ENCODE results near the gene ARFIP1.
"Not testable (repeated sequence)": the region's sequence is repeated elsewhere in the genome, so short reads cannot be mapped to it uniquely, and the experiment has no call there.

Gene ARFIP1, protein sequence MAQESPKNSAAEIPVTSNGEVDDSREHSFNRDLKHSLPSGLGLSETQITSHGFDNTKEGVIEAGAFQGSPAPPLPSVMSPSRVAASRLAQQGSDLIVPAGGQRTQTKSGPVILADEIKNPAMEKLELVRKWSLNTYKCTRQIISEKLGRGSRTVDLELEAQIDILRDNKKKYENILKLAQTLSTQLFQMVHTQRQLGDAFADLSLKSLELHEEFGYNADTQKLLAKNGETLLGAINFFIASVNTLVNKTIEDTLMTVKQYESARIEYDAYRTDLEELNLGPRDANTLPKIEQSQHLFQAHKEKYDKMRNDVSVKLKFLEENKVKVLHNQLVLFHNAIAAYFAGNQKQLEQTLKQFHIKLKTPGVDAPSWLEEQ

DNA sequence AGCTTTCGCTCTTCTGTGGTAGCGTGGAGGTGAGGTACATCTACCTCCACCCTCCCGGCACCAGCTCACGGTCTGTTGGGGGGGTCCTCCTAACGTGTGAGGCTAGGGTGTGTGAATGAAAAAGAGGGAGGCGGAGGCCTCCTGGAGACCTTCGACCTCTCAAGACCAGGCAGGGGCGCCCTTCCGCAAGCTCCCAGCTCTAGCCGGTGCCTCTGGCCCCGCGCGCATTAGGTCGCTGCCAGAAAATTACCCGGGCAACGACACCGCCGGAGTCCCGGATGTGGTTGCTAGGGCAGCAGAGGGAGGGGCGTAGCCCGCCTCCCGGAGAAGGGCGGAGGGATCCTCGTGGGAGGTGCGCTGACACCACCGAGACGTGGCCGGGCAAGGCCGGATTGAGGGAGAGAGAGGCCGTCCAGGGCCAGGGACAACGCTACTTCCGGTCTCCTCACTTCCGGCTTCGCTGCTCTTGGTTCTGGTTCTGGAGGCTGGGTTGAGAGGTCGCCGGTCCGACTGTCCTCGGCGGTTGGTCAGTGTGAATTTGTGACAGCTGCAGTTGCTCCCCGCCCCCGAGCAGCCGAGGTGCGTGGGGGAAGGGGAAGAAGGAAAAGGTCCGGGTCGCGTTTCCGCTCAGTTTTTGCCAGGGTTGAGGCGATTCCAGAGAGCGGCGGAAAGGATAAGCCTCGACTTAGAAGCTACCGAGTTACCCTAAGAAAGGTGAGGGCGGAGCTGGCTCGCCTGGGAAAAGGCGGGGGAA is at the start of gene ARFIP1, which contains the start of gene TIGD4:
Gene ARFIP1 (plus strand): TSS at position 442 of the 754 bp plus-strand sequence. CDS start 49,680 bp downstream, outside the sequence.
Gene TIGD4 (minus strand): TSS at position 218 of the 754 bp plus-strand sequence. CDS start 8,726 bp downstream, outside the sequence.
- peak; percentile 95 for DNase-seq

DNA sequence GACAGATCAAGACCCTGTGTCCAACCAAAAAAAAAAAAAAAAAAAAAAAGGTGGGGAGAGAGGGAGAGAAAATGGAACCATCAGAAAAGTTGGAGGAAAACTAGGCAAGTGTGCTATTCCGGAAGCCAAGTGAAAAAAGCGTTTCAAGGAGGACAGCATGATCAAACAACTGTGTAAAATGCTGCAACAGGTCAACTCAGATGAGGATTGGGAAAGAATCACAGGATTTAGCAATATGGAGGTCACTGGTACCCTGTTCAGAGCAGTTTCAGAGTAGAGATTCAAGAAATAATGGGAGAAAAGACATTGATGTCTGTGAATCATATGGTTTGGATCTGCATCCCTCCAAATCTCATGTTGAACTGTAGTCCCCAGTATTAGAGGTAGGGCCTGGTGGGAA is 47.8 kb upstream of the ARFIP1 start:
- no peak for DNase-seq

DNA sequence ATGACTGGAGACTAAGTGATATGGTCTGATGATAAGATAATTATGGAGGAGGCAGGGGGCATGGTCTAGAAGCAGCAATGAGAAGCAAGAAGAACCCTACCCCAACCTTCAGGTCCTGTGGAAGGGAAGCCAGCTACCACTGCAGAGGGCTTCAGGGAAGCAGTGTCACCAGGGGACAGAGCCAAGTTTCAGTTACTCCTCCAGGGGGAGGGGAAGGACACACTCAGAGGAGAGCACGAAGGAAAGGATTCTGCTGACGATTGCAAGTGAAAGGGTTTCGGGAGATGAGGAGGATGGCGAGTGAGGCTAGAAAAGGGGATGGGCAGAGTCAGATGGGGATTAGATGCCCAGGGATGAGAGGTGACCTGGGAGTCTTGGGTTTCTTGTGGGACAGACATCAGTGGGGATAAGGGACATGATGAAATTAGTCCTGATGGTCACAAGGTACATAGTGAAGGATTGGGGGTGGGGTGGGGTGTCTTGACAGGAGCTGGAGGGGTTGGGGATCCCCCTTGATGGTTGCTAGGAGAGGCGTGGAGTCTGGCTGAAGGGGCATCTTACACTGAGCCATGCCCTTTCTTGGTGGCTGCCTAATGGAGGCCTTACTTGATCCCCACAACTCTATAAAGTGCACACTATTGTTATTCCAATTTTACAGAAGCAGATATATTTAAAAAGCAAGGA is 45.6 kb upstream of the ARFIP1 start:
- DNase-seq, result no peak

DNA sequence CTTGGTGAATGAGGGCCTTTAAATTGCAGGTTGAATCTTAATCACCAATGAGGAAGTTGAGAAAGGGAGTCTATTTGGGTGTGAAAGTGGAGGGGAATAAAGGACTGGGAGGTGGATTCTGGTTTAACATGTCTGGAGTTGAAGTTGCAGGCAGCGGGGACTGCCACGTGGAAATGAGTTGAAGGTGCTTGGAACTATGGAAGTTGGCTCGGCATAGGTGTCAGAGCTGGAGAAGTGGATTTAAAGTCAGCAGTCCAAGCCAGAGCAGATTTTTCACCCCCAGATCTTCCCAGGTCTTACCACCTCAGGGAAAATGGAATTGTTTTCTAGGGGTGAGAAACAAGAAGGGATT is 45.1 kb upstream of the ARFIP1 start:
- no peak for DNase-seq

DNA sequence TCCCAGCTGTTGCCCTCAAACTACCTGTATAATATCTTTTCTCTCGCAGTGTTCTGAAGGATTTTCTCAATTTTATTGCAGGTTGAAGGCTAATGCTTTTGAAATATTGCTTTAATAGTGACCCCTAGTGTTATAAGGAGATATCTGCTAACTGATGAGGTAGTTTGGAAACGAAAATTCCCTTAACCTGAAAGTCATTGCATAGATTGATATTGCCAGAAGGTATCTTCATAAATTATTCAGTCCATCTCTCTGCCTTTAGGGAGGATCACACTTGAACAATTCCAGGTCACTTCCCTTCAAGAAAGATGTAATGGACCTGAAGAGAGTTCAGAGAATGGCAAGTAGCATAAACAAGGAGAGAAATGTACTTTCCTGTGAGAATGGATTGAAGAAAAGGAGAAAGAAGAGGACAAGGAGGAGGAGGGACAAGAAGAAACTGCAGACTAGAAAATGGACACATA is 44.3 kb upstream of the ARFIP1 start:
- DNase-seq, result peak; percentile 34

DNA sequence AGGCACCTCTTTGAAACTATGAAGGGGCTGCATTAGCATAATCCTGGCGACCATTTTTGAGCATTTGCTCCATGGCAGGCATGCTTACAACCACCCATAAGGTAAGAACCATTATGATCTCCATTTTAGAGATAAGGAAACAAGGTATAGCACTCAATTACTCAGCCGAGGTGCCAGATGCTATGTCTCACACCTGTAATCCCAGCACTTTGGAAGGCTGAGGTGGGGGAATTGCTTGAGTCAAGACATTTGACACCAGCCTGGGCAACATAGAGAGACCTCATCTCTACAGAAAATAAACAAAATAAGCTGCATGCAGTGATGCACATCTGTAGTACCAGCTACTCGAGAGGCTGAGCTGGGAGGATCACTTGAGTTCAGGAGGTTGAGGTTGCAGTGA is 43.8 kb upstream of the ARFIP1 start:
- no peak for DNase-seq

DNA sequence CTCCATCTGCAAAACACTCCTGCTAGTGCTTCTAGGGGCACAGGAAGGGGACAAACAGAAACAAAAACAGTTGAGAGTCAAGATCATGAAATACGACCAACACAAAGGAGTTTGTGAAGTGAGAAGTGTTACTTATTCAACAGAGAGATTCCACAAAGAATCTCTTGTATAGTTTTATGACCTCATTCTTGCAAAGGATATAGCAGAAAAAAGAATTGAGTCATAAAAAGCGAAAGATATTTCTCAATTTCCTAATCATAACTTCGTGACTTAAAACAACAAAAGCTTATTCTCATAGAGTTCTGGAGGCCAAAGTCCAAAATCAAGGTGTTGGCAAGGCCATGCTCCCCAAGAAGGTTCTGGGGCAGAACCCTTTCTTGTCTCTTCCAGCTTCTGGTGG is 40.9 kb upstream of the ARFIP1 start:
- DNase-seq, result no peak

DNA sequence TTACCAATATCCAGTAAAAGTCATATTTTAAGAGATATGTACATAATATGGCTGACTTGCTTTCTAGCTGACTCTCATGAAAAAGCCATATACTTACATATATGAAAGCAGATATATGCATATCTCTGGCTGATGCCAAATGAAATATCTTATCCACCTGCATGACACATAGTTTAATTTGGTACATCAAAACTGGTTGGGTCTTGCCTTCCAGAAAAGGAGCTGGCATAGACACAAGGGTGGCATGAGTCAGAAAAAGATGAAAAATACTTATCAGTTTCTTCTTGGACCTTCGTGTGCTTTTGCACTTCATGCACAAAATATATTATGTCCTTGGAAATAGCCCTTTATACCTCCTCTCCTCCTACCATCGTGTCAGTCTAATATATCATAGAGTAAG is 32.3 kb upstream of the ARFIP1 start:
- DNase-seq, result no peak

DNA sequence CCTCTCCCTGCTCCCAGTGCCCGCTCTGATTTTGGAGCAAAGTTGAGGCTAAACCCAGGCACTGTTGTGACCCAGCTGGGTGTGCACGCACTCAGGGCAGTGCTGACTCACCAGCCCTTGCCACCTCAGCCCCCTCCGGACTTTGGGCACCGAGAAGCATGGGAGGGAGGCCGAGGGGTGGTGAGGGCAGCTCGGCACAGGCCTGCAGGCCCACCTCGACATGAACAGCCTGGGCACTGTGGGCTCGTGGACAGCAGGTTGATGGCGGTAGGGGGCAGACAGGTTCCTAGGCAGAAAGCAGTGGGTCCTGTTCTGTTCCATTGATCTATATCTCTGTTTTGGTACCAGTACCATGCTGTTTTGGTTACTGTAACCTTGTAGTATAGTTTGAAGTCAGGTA is 31.1 kb upstream of the ARFIP1 start:
- DNase-seq, result no peak

DNA sequence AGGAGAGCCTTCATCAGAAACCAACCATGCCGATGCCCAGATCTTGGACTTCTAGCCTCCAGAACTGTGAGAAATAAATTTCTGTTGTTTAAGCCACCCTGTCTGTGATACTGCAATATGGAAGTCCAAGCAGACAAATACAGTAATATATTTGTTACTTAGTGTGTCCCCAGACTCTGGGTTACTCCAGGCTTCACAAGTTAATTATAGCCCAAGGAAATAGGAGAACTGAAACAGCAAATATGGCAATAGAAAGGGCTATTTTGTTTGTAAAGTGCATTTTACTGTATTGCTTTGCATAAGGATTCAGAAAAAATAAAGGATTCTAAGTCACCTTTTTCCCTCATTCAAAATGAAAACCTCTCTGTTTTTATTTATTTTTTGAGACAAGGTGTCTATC is 16.0 kb upstream of the ARFIP1 start:
- no peak for DNase-seq

DNA sequence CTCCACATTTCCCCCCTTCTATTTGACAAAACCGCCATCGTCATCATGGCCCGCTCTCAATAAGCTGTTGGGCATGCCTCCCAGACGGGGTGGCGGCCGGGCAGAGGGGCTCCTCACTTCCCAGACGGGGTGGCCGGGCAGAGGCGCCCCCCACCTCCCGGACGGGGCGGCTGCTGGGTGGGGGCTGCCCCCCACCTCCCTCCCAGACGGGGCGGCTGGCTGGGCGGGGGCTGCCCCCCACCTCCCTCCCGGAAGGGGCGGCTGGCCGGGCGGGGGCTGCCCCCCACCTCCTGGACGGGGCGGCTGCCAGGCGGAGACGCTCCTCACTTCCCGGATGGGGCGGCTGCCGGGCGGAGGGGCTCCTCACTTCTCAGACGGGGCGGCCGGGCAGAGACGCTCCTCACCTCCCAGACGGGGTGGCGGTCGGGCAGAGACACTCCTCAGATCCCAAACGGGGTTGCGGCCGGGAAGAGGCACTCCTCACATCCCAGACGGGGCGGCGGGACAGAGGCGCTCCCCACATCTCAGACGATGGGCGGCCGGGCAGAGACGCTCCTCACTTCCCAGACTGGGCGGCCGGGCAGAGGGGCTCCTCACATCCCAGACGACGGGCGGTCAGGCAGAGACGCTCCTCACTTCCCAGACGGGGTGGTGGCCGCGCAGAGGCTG is 14.6 kb upstream of the ARFIP1 start:
- not testable (repeated sequence) for DNase-seq

DNA sequence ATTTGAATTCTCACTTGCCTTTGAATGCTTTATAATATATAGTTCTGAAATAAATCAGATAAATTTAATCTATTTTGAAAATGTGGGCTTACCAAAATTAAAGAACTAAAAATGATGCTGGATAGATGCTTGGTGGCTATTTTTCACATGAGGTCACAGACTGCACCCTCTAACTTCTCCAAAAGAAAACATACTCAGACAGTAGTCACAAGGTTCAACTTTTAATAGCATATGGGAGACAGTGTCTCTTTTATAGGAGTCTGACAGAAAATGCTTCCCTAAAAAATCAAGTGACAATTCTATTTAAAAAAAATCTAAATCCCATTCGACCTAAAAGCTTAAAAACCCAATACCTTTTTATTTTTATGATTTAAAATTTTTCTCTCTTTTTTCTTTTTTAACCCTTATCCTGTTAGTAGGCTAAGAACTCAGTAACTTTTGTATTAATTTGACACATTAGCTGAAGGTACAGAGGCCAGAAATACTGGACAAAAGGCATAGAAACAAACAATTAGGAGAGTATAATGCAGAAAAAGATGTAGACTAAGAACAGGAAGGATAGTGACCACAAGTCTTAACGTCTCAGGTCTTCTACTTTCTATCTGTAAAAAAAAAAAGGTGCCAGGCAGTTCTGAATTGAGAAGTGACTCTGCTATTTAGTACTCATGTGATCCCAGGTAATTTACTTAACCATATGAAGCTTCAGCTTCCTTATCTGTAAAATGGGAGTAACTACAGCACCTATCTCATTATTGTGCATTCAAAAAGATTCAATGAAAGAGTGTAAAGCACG is 7.8 kb upstream of the ARFIP1 start:
- DNase-seq, result no peak

DNA sequence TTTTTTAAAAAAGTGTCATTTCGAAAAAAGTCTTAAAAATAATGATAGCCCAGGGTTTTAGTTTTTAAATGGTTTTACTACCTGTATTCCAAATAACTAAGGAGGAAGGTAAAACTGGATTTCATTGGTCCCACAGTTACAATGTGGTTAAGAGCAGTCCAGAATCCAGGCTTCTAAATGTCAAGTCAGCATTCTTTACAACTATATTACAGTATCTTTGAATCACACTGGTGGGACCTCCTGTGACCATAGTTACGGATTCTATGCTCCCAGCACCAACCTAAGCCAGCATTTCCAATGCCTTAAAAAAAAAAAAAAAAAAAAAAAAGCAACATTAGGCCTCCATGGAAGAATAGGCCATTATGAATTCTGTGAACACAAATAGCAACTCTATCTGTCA is 6.4 kb upstream of the ARFIP1 start:
- no peak for DNase-seq

DNA sequence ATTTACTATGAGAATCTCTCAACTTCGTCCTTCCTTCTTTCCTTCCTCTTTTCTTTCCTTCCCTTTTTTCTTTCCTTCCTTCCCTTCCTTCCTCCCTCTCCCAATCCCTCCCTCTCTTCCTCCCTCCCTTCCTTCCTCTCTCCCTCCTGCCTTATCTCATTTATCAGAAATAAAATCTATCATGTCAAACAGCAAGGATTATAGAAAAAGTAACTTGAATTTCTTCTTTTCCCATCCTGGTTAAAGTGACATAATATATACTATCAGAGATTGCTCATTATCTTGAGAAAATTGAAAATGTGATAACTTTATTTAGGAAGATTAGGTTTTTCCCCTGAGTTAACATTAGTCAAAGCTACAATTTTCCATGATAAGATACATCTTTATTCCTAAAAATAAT is 5.8 kb upstream of the ARFIP1 start:
- DNase-seq, result no peak

DNA sequence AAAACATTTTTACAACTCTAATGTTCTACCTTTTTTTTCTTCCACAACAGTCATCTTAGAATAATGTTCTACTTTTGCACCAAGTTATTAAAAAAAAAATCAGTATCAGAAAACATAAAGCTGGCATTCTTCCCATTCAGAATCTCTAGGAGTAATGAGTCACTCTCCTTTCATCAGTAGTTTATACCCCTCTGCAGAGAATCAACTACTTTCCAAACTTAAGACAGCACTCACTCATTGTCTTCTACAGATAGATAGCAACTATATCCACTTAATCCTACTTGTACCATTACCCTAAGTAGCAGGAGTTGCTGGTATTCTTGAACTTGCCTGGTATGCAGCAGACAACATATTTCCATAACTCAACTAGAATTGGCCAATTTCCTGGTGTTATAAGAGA is 3.4 kb upstream of the ARFIP1 start:
- DNase-seq, result no peak

DNA sequence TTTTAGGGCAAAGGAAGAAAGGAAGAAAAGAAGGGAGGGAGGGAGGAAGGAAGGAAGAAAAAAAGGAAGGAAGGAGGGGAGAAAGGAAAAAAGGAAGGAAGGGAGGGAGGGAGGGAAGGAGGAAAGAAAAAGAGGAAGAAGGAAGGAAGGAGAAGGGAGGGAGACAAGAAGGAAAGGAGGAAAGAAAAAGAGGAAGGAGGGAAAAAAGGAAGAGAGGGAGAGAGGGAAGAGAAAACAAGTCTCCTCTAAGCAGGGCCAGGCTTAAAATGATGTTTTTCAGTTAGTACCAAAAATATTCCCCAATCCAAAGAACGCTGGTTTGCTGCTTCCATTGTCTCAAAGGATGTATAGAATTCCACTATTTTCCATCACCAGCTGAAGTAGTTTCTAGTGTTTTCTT is 2.3 kb upstream of the ARFIP1 start:
- no peak for DNase-seq

DNA sequence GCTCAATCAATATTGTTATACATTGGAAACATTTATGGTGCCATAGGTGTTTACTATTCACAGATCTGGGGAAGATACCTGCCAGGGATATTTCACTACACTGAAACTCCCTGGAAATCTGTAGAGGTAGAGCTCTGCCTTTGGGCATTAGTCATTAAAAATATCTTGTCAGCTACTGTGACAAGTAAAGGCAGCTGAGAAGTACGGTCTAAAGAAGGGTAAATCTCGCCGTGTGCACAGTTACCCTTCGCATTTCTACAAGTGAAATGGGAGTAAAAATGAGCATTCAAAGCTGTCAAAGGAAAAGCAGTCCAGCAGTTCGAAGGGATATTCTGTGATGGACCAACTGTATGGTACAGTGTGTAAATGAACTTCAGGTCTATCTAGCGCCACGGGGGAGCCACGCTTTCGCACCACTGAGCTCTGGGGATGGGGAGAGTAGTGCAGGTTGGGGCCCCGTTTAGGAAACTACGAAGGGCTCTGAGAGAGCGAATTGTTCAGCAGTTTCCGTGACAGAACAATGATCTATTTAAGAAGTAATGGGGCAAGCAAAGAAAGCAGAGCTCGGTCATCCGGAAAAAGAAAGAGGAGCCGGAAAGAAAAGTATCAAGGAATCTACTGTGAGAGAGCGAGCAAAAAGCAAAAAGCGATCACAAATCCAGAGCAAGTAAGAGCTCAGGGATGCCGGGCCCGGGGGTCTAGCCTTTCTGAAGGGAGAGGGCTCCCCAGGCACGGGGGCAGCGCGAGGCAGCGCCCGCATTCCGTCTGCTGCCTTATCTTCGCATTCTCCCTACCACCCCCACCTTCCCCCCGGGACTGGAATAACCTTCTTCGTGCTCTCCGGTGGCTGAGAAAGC is 870 bp upstream of the ARFIP1 start:
- peak; percentile 35 for DNase-seq

DNA sequence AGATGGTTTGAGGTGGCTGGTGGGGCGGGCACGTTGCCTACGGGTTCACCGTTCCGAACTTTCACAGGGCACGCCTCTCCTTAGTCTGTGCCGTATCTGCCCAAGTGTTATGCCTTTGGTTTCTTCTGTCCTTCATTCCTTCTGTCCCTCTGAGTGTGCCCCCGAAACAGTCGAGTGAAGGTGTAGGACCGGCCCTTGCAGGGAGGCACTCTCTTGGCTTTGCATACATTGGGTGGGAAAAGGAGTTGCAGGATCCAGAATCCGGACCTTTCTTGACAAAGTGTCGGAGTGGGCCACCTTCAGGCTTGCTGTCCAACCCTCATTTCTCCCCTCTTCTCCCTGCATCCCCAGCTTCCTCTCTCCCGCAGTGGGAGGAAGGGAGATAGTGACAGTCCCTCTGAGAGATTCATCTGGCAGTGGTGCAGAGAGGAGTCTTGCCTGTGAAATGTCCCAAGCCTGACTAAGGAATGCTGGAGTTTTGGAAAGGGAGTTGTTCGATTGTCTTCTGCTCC is 569 bp downstream of the ARFIP1 start:
- DNase-seq, result no peak

DNA sequence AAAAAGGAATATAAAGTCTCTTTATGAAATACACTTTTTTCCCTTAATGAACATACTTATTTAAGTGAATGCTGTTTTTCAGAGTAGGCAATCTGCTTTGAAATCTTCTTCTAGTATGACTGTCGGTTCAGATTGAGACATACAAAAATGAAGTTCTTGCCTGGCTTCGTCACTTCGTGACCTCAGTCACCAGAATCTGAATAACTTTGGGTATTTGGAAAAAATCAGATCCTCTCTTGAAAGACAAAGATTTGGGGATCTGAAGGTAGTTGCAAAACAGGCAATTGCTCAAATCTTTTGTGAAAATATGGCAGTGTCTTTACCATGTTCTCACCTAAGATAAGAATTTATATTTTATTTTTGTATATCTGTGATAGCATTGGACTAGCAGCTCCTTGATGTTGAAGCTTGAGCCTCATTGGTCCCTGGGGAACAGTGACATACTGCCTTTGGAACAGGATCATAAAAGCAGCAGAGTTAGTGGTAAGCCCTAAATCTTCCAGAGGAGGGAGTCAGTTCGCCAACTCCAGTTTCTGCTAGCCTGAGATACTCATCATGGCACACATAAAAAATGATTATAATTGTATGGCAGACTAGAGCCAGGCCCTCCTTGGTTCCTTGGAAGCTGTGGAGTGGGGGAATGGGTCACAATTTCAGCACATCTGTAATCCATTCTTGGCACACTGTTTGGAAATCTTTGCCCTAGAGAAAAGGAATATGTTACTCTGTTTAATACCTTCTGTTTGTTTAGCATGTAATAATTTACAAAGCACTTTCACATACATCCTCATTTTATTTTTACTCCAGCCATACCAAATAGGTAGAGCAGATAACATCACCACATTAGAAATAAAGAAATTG is 5.0 kb downstream of the ARFIP1 start:
- no peak for DNase-seq

All from CD4-positive, alpha-beta T cell treated with Interleukin-12 subunit alpha and Interleukin-12 subunit beta, for 1 hour (primary cell).